K562 (cell line): ENCODE data around the gene CLIC3. TPM values are rescaled to one million over a fixed set of nuclear protein-coding genes. Genes with fewer than 3 reads are reported as not detected.

Experiments
- CHD7 ChIP-seq: fragments of 200-600 bp; sonication (generic); IDR thresholded peaks from one replicate; pipeline ENCODE4 v1.6.1; 2012; ENCODE audit warnings: mild to moderate bottlenecking, low read depth, low read length, inconsistent platforms
- EGR1 ChIP-seq: fragments of 450-650 bp; conservative IDR thresholded peaks from 2 replicates; pipeline ENCODE4 v1.6.1; 2017; ENCODE audit warnings: mild to moderate bottlenecking
- EWSR1 ChIP-seq: fragments of 450-650 bp; IDR thresholded peaks from 2 replicates; pipeline ENCODE4 v1.6.1; 2018; ENCODE audit warnings: borderline replicate concordance, mild to moderate bottlenecking, low read depth, moderate library complexity; ENCODE audit not compliant: partially characterized antibody
- FOS ChIP-seq: IDR thresholded peaks from 3 replicates; pipeline ENCODE4 v1.6.1; 2011; ENCODE audit not compliant: insufficient read length; ENCODE audit errors: extremely low read depth
- GATAD2A ChIP-seq: fragments of 450-650 bp; IDR thresholded peaks from 2 replicates; pipeline ENCODE4 v1.6.1; 2017
- MNT ChIP-seq, 2 experiments: fragments of 450-650 bp; conservative IDR thresholded peaks; 2 replicates each; pipeline ENCODE4 v1.6.1; 2017; ENCODE audit warnings: mild to moderate bottlenecking in 2 of 2, moderate library complexity in 2 of 2
- MYNN ChIP-seq, 2 experiments: sonication (generic); formaldehyde crosslinking in 1 of 2; IDR thresholded peaks; 2 replicates each; pipeline versions ENCODE4 v1.5.0 to v1.6.1; 2016 to 2020; ENCODE audit warnings: antibody characterized with exemption in 1 of 2, missing genetic modification reagents in 1 of 2
- SETDB1 ChIP-seq: IDR thresholded peaks from one replicate; pipeline ENCODE4 v1.6.1; 2012; ENCODE audit warnings: low read length, control low read depth, inconsistent platforms
- SPI1 ChIP-seq: IDR thresholded peaks from 2 replicates; pipeline ENCODE4 v1.6.1; 2011; ENCODE audit warnings: low read depth, low read length, control low read depth, borderline replicate concordance
- SREBF1 ChIP-seq: fragments of 150-350 bp; IDR thresholded peaks from 2 replicates; pipeline ENCODE4 v1.6.1; 2014; ENCODE audit warnings: antibody characterized with exemption, low read depth, low read length, borderline replicate concordance
- TCF3 ChIP-seq: sonication (generic); formaldehyde crosslinking; IDR thresholded peaks from 2 replicates; pipeline ENCODE4 v1.4.0; 2020; ENCODE audit warnings: mild to moderate bottlenecking, missing genetic modification reagents
- TFAM ChIP-seq: fragments of 250-450 bp; sonication (Bioruptor Pico); conservative IDR thresholded peaks from 2 replicates; pipeline ENCODE4 v1.5.0; 2021; ENCODE audit warnings: mild to moderate bottlenecking, moderate library complexity
- ZNF232 ChIP-seq: sonication (generic); formaldehyde crosslinking; IDR thresholded peaks from 2 replicates; pipeline ENCODE4 v1.8.0; 2022; ENCODE audit warnings: mild to moderate bottlenecking, missing genetic modification reagents
- ZNF511 ChIP-seq: sonication (generic); formaldehyde crosslinking; IDR thresholded peaks from 2 replicates; pipeline ENCODE4 v1.8.0; 2022; ENCODE audit warnings: mild to moderate bottlenecking, missing genetic modification reagents
- ZNF668 ChIP-seq: fragments of 250-450 bp; sonication (Bioruptor Pico); IDR thresholded peaks from 2 replicates; pipeline ENCODE4 v1.8.0; 2022; ENCODE audit warnings: mild to moderate bottlenecking, inconsistent platforms
- polyA plus RNA-seq, 8 experiments: library from polyadenylated mRNA; depleted of rRNA in 4 of 8; stranded (reverse) in 5 of 8; unstranded in 3 of 8; fragments of >200 nt; fragmentation: Nextera tagmentation in 2 of 8; fragmentation: Illumina TruSeq in 1 of 8; extraction: Ambion mirVana in 2 of 8; extraction: Trizol in 1 of 8; gene quantifications; 2 replicates each; pipeline versions ENCODE4 v1.2.1 to v1.2.3, GENCODE V29; 2011 to 2014; ENCODE audit warnings: inconsistent platforms in 1 of 8, missing spikeins in 1 of 8
- total RNA-seq, 7 experiments: library from RNA; depleted of rRNA in 6 of 7; stranded (reverse); fragments of >200 nt in 6 of 7; fragmentation: Illumina TruSeq in 2 of 7; extraction: Trizol in 2 of 7; gene quantifications; 2 replicates each; pipeline versions ENCODE4 v1.2.1 to v1.2.3, GENCODE V29; 2011 to 2021; ENCODE audit warnings: low replicate concordance in 1 of 7

CLIC3 gene
- total and polyA plus RNA-seq, 9 of the 15 experiments (the other 6 are each of a cell fraction or from before 2014, with no cell fraction given): 0.27 to 0.29 TPM; not detected in 7

GRCh38 chr9:136964171-136964689 is 32.1 kb downstream of the CLIC3 start (continued):
- TF ChIP-seq EGR1 (peak; percentile 69), SREBF1 (no peak), FOS (no peak), MYNN (IDR thresholded peaks at IDR 0.05) (peak; percentile 22; the same call in 1 of the 2 replicates), MYNN (CRISPR knock-in tag; IDR thresholded peaks at IDR 0.05) (no peak), ZNF511 (CRISPR knock-in tag) (no peak), CHD7 (no peak), TFAM (CRISPR knock-in tag) (no peak), EWSR1 (no peak), MNT (conservative IDR thresholded peaks at IDR 0.05) (peak in 1 of 2 experiments; percentile 59; a peak in 2 of 4 replicates), SETDB1 (no peak), TCF3 (peak; percentile 14; the same call in 1 of the 2 replicates), SPI1 (0 out of 2 replicates have a peak, but pooled peaks have one; percentile 2), ZNF232 (CRISPR knock-in tag) (no peak), ZNF668 (no peak), GATAD2A (no peak)
